Measurements from ENCODE around the gene ABHD5.

- TF ChIP-seq TAF1 (IDR thresholded peaks at IDR 0.05; ENCODE audit: low read depth) (no peak), EP300 (IDR thresholded peaks at IDR 0.05; ENCODE audit: borderline replicate concordance) (peak; percentile 78; the same call in 1 of the 2 replicates), RAD21 (IDR thresholded peaks at IDR 0.05; ENCODE audit: low read depth) (no peak), REST (IDR thresholded peaks at IDR 0.05; ENCODE audit: low read depth) (no peak), NFIC (IDR thresholded peaks at IDR 0.05) (peak; percentile 96), YY1 (IDR thresholded peaks at IDR 0.05; ENCODE audit: low read depth) (no peak), CREB1 (IDR thresholded peaks at IDR 0.05; ENCODE audit: low read depth) (no peak), ZBTB7A (IDR thresholded peaks at IDR 0.05; ENCODE audit: low read depth) (no peak), TCF12 (IDR thresholded peaks at IDR 0.05; ENCODE audit: low read depth) (peak; percentile 82)
Measured at GRCh38 chr3:43729707-43730414, 39.1 kb downstream of the ABHD5 start.
